C4-2B (cell line): ENCODE results near the gene BANK1.

Source experiments
- H3K27ac ChIP-seq: fragments of 450-650 bp; 2 replicates; pipeline ENCODE4 v1.5.1; 2017
- CTCF ChIP-seq: fragments of 450-650 bp; conservative IDR thresholded peaks from 2 replicates; pipeline ENCODE4 v1.5.1; 2017; ENCODE audit warnings: mild to moderate bottlenecking
- ZFX ChIP-seq: fragments of 450-650 bp; IDR thresholded peaks from 2 replicates; pipeline ENCODE4 v1.6.1; 2017

BANK1 gene

GRCh38 chr4:102105983-102106382 lies 315.5 kb downstream of the BANK1 start:
- H3K27ac ChIP-seq = no peak overlapping the region
- TF ChIP-seq ZFX (no peak), CTCF (no peak)

- no peak overlapping the region for H3K27ac ChIP-seq
- TF ChIP-seq ZFX (no peak), CTCF (no peak)
Observed at GRCh38 chr4:102114118-102114630, 323.6 kb downstream of the BANK1 start.

- TF ChIP-seq ZFX = no peak
- H3K27ac ChIP-seq = no peak overlapping the region
Observed at GRCh38 chr4:102116121-102116520, 325.6 kb downstream of the BANK1 start.

GRCh38 chr4:102120846-102121245 lies 330.3 kb downstream of the BANK1 start:
- no peak overlapping the region for H3K27ac ChIP-seq
- TF ChIP-seq ZFX (no peak), CTCF (no peak)
